Lung microvascular endothelial cell (primary cell): ENCODE measurements around the gene ARMC12. TPM values are rescaled to one million over a fixed set of nuclear protein-coding genes. Genes with fewer than 3 reads are reported as not detected.

Experiments
- total RNA-seq: library from RNA; depleted of rRNA; stranded (reverse); fragments of >200 nt; gene quantifications from 2 replicates; pipeline ENCODE4 v1.2.1, GENCODE V29; 2014

Gene ARMC12
- total RNA-seq, 1 donor from 2014 or later, result 0.40 TPM

Other genes with a start within 250 kb of the ARMC12 start
- gene TEAD3, start 240.0 kb upstream of the ARMC12 start, total RNA-seq, result 0.20 and 0.22 TPM in 2 replicates
- not detected in 2 replicates for gene TULP1, start 224.1 kb upstream of the ARMC12 start, total RNA-seq
- gene FKBP5, start 48.1 kb upstream of the ARMC12 start, total RNA-seq, result 37.3 and 40.1 TPM in 2 replicates
- gene CLPSL2, start 39.6 kb downstream of the ARMC12 start, total RNA-seq, result not detected in 2 replicates
- gene CLPSL1, start 44.0 kb downstream of the ARMC12 start, total RNA-seq, result not detected in 2 replicates
- not detected in 2 replicates for gene CLPS, start 60.3 kb downstream of the ARMC12 start, total RNA-seq
- not detected in 2 replicates for gene LHFPL5, start 68.3 kb downstream of the ARMC12 start, total RNA-seq
- gene SRPK1, start 184.1 kb downstream of the ARMC12 start, total RNA-seq, result 32.3 and 36.3 TPM in 2 replicates